ENCODE results near the gene MAPK9.
A peak's percentile ranks its signal among the peaks of the same experiment; 100 is the strongest.
"Not testable (repeated sequence)": the region's sequence is repeated elsewhere in the genome, so short reads cannot be mapped to it uniquely, and the experiment has no call there.

Gene MAPK9

GRCh38 chr5:180324601-180324950 is 32.7 kb upstream of the MAPK9 start:
- DNase-seq = no peak

GRCh38 chr5:180323941-180324600 is 32.2 kb upstream of the MAPK9 start:
- DNase-seq = no peak

- no peak for DNase-seq
Observed at GRCh38 chr5:180323160-180323559, 31.3 kb upstream of the MAPK9 start.

- DNase-seq = no peak
Observed at GRCh38 chr5:180318456-180319089, 26.7 kb upstream of the MAPK9 start.

GRCh38 chr5:180316586-180316985 is 24.7 kb upstream of the MAPK9 start:
- DNase-seq = no peak

GRCh38 chr5:180315762-180316212 is 23.9 kb upstream of the MAPK9 start:
- peak; percentile 61 to 74 for DNase-seq

GRCh38 chr5:180313677-180314505 is 22.0 kb upstream of the MAPK9 start:
- DNase-seq = peak; percentile 66 to 68

GRCh38 chr5:180311216-180311615 is 19.3 kb upstream of the MAPK9 start:
- DNase-seq = no peak

GRCh38 chr5:180306796-180307195 is 14.9 kb upstream of the MAPK9 start:
- no peak for DNase-seq

GRCh38 chr5:180305481-180305880 is 13.6 kb upstream of the MAPK9 start:
- no peak for DNase-seq

GRCh38 chr5:180304431-180305375 is 12.8 kb upstream of the MAPK9 start:
- DNase-seq = no peak

- DNase-seq = no peak
Observed at GRCh38 chr5:180304016-180304292, 12.1 kb upstream of the MAPK9 start.

GRCh38 chr5:180303226-180304015 is 11.5 kb upstream of the MAPK9 start:
- no peak for DNase-seq

GRCh38 chr5:180302256-180302655 is 10.4 kb upstream of the MAPK9 start:
- no peak for DNase-seq

GRCh38 chr5:180301253-180301652 is 9.4 kb upstream of the MAPK9 start:
- DNase-seq = no peak

- no peak for DNase-seq
Observed at GRCh38 chr5:180299526-180299925, 7.6 kb upstream of the MAPK9 start.

GRCh38 chr5:180299014-180299413 is 7.1 kb upstream of the MAPK9 start:
- DNase-seq = not testable (repeated sequence)

GRCh38 chr5:180297587-180298282 is 5.9 kb upstream of the MAPK9 start:
- no peak for DNase-seq

GRCh38 chr5:180296771-180297170 is 4.9 kb upstream of the MAPK9 start:
- no peak for DNase-seq

- no peak for DNase-seq
Observed at GRCh38 chr5:180294913-180295555, 3.2 kb upstream of the MAPK9 start.

GRCh38 chr5:180294411-180294810 is 2.5 kb upstream of the MAPK9 start:
- DNase-seq = no peak
